ENCODE data around the gene HSD17B3.

- TF ChIP-seq EZH2 (IDR thresholded peaks at IDR 0.05; ENCODE audit: low read depth, unreplicated experiment) (no peak), CTCF (conservative IDR thresholded peaks at IDR 0.05; ENCODE audit: low read depth in 2 of 2) (no peak), CREB1 (CRISPR knock-in tag; IDR thresholded peaks at IDR 0.05; ENCODE audit: low read depth) (no peak), REST (IDR thresholded peaks at IDR 0.05; ENCODE audit: unreplicated experiment) (no peak), NANOG (IDR thresholded peaks at IDR 0.05; ENCODE audit: borderline replicate concordance) (no peak), ZNF114 (CRISPR knock-in tag; IDR thresholded peaks at IDR 0.05) (no peak), POLR2AphosphoS5 (IDR thresholded peaks at IDR 0.05; ENCODE audit: low read depth) (no peak), EZH2phosphoT487 (IDR thresholded peaks at IDR 0.05; ENCODE audit: unreplicated experiment) (no peak)
Measured at GRCh38 chr9:96214635-96215034, 87.3 kb downstream of the HSD17B3 start.

Measured in GM23338 (cell line).